ENCODE measurements around the gene ERLIN1.
A peak's percentile ranks its signal among the peaks of the same experiment; 100 is the strongest.

Gene ERLIN1

DNA sequence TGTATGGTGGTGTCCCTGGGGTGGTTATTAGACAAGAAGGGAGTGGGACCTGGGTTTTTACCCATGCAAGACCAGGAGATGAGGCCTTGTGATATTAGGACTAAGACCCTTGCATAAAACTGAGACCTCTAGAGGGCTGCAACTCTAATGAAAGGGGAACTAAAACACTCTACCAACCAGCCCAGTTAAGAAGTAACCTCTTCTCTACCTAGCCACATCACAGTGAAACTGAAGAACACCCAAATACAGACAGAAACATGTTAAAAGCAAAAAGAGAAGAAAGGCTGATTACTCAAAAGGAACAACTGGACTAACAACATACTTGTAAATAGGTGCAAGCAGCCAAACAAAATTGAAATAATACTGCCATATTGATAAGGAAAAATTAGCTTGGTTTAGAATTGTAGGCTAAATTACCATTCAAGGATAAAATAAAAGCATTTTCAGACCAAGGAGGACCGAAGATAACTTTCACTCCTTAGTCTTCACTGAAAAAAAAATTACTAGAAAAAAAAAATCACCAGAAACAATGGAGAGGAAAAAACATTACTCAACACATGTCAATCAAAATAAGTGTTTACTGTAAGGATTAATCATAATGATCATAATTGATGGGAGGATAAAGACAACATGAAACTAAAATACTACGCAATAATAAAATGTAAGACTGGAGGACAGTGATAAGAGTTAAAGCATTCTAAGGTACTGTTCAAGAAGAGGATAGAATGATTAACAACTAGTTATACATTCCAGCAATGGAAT, 27.6 kb downstream of the ERLIN1 start:
- DNase-seq (no peak), ATAC-seq (replicated peaks) (no peak)
- H3K4me1 Mint-ChIP-seq (ENCODE audit: low read depth in 2 of 2): peaks cover 4 to 16% of the 10 kb centered on the region in 2 donors
- H3K27ac Mint-ChIP-seq: peak overlapping the region; percentile 22 to 67
- H3K9me3 Mint-ChIP-seq: no peaks in the 10 kb centered on the region
- H3K4me3 Mint-ChIP-seq: no peak overlapping the region
- H3K36me3 Mint-ChIP-seq (ENCODE audit: insufficient read depth): peaks cover 53% of the 10 kb centered on the region
- H3K27me3 Mint-ChIP-seq: no peaks in the 10 kb centered on the region

DNA sequence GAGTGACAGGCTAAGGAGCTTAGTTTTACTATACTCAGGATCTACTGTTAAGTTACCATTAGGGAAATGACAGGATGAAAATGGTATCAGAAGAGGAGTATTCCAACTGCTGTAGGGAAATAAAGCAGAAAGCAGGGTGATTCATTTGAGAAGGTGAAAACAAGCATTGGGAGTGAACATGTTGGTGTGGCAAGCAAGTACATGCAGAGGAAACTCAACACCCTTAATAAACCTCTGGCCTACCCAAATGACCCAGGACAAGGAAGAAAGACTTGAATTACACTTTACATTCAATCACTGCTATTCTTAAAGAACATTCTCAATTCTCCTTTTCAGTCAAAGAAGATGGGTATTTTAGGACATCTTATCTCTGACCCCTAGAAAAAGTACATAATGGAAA, 28.7 kb downstream of the ERLIN1 start:
- DNase-seq: no peak
- no peak overlapping the region for H3K4me3 Mint-ChIP-seq
- no peaks in the 10 kb centered on the region for H3K27me3 Mint-ChIP-seq
- no peaks in the 10 kb centered on the region for H3K9me3 Mint-ChIP-seq
- H3K4me1 Mint-ChIP-seq (ENCODE audit: low read depth in 2 of 2): peaks cover 4 to 12% of the 10 kb centered on the region in 2 donors
- H3K36me3 Mint-ChIP-seq (ENCODE audit: insufficient read depth): peaks cover 49% of the 10 kb centered on the region
- ATAC-seq (replicated peaks): no peak
- peak overlapping the region in 1 of 2 donors; percentile 57 for H3K27ac Mint-ChIP-seq

DNA sequence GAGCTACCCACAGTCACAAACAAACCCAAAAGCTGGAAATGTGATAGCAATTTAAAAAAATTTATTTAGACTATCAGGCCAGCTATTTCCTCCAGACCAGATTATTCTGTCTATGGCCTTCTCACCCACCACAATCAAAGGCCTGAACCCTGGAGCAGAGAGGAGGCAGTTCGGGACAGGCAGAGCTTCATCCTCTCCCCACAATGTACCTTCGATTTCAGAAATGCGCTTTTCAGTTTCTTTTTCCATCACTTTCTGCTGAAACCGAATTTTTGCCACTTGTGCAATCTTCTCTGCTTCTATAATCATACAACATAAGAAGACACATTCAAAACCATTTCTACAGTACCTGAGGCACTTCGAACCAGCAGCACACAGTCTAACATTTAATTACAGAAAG, 29.9 kb downstream of the ERLIN1 start:
- ATAC-seq (replicated peaks): no peak
- no peak for DNase-seq
- Mint-ChIP-seq H3K4me3 (no peak overlapping the region), H3K36me3 (ENCODE audit: insufficient read depth) (peaks cover 47% of the 10 kb centered on the region), H3K27ac (peak overlapping the region in 1 of 2 donors; percentile 57), H3K27me3 (no peaks in the 10 kb centered on the region), H3K9me3 (no peaks in the 10 kb centered on the region), H3K4me1 (ENCODE audit: low read depth in 2 of 2) (peaks cover 4 to 12% of the 10 kb centered on the region in 2 donors)

DNA sequence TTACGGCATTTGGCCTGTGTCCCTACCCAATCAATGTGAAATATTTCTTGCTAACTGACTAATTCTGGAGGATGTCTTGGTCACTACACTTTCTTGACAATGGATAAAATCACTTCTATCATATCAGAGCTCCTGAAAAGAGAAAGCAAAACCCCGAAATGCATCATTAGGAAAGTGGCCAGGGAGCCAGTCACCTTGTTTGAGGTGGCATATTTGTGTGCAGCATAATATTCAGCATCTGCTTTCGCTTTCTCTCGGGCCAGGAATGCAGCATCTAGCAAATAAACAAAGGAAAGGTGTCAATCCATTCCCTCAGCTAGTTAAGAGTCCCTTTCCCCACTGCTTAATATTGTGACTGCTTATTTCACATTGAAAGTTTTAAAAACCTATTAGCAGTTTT, 31.2 kb downstream of the ERLIN1 start:
- peaks cover 50% of the 10 kb centered on the region for H3K36me3 Mint-ChIP-seq (ENCODE audit: insufficient read depth)
- no peak for ATAC-seq (replicated peaks)
- no peak overlapping the region for H3K27ac Mint-ChIP-seq
- no peak for DNase-seq
- H3K9me3 Mint-ChIP-seq: no peaks in the 10 kb centered on the region
- peaks cover 4 to 9% of the 10 kb centered on the region in 2 donors for H3K4me1 Mint-ChIP-seq (ENCODE audit: low read depth in 2 of 2)
- no peak overlapping the region for H3K4me3 Mint-ChIP-seq
- no peaks in the 10 kb centered on the region for H3K27me3 Mint-ChIP-seq

DNA sequence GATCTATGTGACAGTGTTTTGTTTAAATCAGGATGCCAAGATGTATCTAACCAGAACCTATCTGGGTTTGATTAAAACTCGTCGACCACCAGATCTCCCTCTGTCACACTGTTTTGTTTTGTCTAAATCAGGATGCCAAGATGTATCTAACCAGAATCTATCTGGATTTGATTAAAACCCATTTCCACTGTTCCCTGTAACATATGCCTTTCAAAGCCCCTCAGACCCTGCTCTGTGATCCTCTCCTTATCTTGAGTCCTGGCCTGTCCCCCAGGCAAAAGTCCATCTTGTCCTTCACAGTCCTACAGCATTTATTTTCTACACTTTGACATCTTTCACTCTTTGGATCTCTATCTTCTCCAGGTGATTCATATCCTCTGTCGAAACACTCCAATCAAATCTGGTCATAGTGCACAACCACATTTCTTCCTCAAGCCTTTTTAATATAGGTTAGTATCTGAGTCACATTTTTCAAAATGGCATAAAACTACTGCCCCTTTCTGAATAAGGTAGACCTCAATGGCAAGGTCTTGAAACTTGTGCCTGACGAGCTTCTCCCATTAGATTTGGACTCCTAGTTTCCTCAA, 32.5 kb downstream of the ERLIN1 start:
- DNase-seq (no peak), ATAC-seq (replicated peaks) (no peak)
- Mint-ChIP-seq H3K36me3 (ENCODE audit: insufficient read depth) (peaks cover 47% of the 10 kb centered on the region), H3K27ac (no peak overlapping the region), H3K4me3 (no peak overlapping the region), H3K4me1 (ENCODE audit: low read depth in 2 of 2) (peaks cover 0 to 5% of the 10 kb centered on the region in 2 donors), H3K27me3 (no peaks in the 10 kb centered on the region), H3K9me3 (no peaks in the 10 kb centered on the region)

DNA sequence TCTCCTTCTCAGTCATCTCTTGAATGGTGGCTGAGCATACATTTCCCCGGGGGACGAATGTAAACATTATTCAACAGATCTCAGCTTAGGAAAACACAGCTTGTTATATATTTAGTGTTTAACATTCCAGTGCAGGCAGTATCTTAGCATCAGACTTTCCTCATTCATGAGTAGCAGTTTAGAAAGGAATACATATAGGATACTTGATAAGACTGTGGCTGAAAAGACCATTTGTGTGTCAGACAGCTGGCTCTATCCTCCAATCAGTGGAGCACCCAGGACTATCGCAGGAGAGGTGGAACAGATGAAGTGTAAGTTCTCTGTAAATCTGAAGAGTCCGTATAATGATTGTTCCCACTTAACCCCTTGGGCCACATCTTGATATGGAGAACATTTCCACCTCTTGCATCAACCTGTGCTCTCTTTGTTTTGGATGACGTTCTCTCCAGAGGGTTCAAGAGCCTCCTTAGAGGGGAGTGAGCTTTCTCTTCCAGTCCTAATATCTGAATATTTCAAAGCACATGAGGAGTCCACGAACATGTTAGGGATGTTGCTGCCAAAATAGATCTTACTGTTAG, 34.0 kb downstream of the ERLIN1 start:
- Mint-ChIP-seq H3K27ac (no peak overlapping the region), H3K27me3 (no peaks in the 10 kb centered on the region), H3K36me3 (ENCODE audit: insufficient read depth) (peaks cover 45% of the 10 kb centered on the region), H3K4me3 (no peak overlapping the region), H3K4me1 (ENCODE audit: low read depth in 2 of 2) (peaks cover 0 to 3% of the 10 kb centered on the region in 2 donors), H3K9me3 (no peaks in the 10 kb centered on the region)
- ATAC-seq (replicated peaks) (no peak), DNase-seq (no peak)

DNA sequence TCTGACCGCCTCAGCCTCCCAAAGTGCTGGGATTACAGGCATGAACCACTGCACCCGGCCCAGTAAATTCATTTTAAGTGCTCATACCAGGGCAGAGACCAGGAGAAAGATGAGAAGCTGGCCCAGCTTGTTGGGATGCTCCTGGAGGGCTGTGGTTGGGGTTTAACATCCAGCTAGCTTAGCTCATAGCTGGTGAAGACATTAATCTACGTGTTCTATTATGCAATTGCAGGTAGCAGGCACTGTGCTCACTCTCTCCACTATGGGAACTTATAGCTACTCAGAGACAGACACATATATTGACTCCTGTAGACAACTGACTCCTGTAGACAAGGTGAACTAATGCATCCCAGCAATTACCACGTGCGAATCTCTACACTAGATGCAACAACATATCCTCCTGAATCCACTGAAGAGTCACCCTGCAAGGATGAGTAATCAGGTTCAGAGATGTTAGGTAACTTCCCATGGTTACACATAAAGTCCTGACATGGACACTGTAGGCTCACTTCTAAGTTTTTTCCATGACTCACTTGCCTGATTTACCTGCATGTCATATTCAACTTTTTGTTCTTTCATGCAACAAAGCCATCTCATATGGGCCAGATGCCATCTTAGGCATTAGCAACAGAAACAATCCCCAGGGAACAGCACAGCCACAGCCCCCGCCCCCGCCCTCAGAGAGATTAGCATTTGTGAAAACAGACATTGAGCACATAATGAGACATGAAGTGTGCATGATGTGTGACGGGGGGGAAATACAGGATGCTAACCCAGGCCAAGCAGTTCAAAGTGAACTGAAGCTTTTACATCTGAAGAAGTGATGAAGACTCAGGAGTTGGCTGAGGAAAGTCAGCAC, 37.2 kb downstream of the ERLIN1 start:
- Mint-ChIP-seq H3K27me3 (peaks cover 4 to 21% of the 10 kb centered on the region in 2 donors), H3K36me3 (ENCODE audit: insufficient read depth) (peaks cover 23% of the 10 kb centered on the region), H3K4me1 (ENCODE audit: low read depth in 2 of 2) (peaks cover 0 to 3% of the 10 kb centered on the region in 2 donors), H3K4me3 (no peak overlapping the region), H3K27ac (no peak overlapping the region), H3K9me3 (no peaks in the 10 kb centered on the region)
- ATAC-seq (replicated peaks) (no peak), DNase-seq (no peak)

DNA sequence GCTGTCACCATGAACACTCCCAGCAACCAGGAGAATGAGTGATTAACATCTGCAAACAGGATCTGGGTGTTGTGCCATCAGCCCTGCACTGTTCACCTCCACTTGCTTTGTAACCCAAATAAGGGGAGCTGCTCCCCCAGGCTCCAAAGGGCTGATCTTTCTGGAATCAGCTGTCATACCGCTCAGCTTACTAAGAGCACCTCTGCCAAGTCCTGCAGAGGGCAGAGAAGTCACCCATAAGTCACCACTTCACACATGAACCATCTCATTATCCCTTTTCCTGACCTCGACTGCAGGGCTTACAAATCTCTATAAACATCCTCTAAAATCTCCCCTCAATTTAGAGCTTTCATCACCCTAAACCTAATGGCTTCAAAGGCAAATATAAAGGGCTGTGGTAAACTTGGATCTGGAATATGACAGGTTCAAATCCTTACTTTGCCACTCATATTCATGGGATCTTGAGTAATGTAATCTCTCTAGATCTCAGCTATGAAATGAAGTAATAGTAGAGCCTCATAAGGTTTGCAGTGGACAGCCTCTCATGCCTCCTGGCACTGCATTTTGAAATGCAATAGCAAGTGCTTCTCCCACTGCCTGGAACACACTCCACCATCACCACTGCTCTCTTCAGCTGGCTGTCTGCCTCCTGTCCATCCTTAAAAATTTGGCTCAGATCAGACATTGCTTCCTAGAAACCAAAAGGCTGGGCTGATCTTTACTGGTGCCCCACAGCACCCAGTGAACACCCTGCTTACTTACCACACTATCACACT, 38.8 kb downstream of the ERLIN1 start:
- Mint-ChIP-seq H3K4me1 (ENCODE audit: low read depth in 2 of 2) (peaks cover 0 to 3% of the 10 kb centered on the region in 2 donors), H3K9me3 (no peaks in the 10 kb centered on the region), H3K36me3 (ENCODE audit: insufficient read depth) (peaks cover 18% of the 10 kb centered on the region), H3K4me3 (no peak overlapping the region), H3K27me3 (peaks cover 4 to 23% of the 10 kb centered on the region in 2 donors), H3K27ac (no peak overlapping the region)
- DNase-seq (no peak), ATAC-seq (replicated peaks) (no peak)

DNA sequence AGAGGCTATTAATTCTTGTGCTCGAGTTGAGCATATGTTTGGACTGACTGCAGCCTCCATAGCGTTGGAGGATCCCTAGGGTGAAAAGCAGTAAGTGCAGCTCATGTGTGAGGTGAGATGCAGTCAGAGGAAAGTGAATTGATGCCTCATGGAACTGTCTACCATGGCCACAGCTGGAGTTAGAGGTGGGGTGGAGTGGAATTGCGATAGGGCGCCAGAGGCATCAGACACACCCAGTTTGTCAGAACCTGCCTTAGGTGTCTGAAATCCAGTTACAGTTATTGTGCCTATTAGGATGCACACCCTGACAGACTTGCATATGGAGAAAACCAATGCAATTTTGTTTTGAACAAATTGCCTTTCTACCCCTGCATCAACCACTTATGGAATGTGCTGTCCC, 39.4 kb downstream of the ERLIN1 start:
- H3K27ac Mint-ChIP-seq: no peak overlapping the region
- H3K4me1 Mint-ChIP-seq (ENCODE audit: low read depth in 2 of 2): peaks cover 0 to 3% of the 10 kb centered on the region in 2 donors
- peaks cover 4 to 23% of the 10 kb centered on the region in 2 donors for H3K27me3 Mint-ChIP-seq
- no peak for DNase-seq
- no peak overlapping the region for H3K4me3 Mint-ChIP-seq
- peaks cover 13% of the 10 kb centered on the region for H3K36me3 Mint-ChIP-seq (ENCODE audit: insufficient read depth)
- no peaks in the 10 kb centered on the region for H3K9me3 Mint-ChIP-seq
- ATAC-seq (replicated peaks): no peak

DNA sequence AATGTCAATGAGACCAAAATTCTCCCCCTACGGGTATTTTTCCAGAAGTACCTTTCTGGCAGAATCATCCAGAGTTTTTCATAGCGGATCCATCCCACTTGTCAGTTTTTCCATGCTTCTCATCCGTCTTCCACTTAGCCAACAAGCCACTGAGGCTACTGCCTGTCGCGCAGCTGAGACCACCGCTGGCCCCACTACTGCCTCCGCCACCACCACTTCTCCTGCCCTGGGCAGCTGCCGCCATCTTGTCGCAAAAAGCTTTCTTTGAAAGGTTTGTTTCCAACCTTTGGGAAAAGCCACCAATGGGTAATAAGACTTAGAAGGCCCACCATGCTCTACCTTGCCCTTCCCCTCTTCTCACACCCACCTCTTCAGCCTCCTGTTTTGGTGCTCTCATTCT, 42.1 kb downstream of the ERLIN1 start:
- Mint-ChIP-seq H3K4me1 (ENCODE audit: low read depth in 2 of 2) (no peaks in the 10 kb centered on the region), H3K27me3 (peaks cover 19 to 38% of the 10 kb centered on the region in 2 donors), H3K4me3 (no peak overlapping the region), H3K9me3 (no peaks in the 10 kb centered on the region), H3K27ac (no peak overlapping the region), H3K36me3 (ENCODE audit: insufficient read depth) (no peaks in the 10 kb centered on the region)
- ATAC-seq (replicated peaks) (no peak), DNase-seq (no peak)

DNA sequence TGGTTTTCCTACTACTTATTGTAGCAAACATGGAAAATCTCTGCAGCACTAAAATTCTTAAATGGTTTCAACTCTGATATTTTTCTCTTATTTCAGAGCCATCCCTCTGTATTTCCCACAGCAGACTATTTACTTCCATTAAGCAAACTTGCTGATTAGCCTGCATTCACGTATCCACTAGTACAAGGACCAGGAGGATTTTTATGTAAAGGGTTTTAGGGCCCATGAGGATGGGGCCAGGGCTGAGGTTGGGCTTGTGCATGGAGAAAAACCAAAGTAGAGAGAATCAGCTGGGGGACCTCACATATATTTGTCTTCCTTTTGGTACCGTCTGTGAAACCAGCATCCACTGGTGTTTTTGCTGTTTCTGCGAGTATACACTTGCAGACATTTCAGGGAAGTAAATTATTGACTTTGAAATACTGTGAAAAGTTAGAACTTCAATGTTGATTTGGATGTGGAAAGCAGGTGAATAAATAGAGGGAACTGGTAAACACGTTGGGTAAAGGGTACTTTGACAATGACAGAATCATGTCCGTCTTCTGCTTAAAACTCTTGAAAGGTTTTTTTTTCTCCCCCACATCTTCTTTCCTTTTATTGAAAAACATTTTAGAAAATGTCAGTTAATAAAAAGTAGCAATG, 44.3 kb downstream of the ERLIN1 start:
- DNase-seq (no peak), ATAC-seq (replicated peaks) (no peak)
- Mint-ChIP-seq H3K27me3 (peaks cover 19 to 49% of the 10 kb centered on the region in 2 donors), H3K4me1 (ENCODE audit: low read depth in 2 of 2) (no peaks in the 10 kb centered on the region), H3K36me3 (ENCODE audit: insufficient read depth) (no peaks in the 10 kb centered on the region), H3K4me3 (no peak overlapping the region), H3K27ac (no peak overlapping the region), H3K9me3 (no peaks in the 10 kb centered on the region)

DNA sequence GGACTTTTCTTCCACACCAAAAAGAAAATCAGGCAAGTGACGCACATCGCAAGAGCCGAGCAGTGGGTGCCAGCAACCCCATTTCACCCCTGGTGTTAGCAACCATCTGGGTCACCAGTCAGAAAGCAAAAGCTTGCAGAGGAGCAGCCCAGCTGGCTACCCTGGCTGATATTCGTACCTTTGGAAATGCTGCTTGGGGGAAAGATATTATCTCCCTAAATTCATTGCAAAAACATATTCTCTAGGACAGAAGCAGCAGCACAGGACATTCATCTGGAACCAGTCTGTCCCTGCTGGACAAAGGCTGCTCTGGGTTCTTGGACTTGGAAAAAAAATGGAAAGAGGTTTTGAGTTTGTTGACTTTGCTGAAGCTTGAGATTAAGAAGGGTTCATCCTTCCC, 45.8 kb downstream of the ERLIN1 start:
- Mint-ChIP-seq H3K9me3 (no peaks in the 10 kb centered on the region), H3K4me3 (no peak overlapping the region)

More for the DNA sequence above, 45.8 kb downstream of the ERLIN1 start:
- H3K27me3 Mint-ChIP-seq: peaks cover 19 to 43% of the 10 kb centered on the region in 2 donors
- ATAC-seq (replicated peaks): no peak
- H3K4me1 Mint-ChIP-seq (ENCODE audit: low read depth in 2 of 2): no peaks in the 10 kb centered on the region
- H3K27ac Mint-ChIP-seq: no peak overlapping the region
- no peak for DNase-seq
- no peaks in the 10 kb centered on the region for H3K36me3 Mint-ChIP-seq (ENCODE audit: insufficient read depth)
